GM21381 (cell line): Measurements from ENCODE around the gene CLIC1.
A peak's percentile ranks its signal among the peaks of the same experiment; 100 is the strongest.

Experiments used
- ATAC-seq: cut with Tn5 transposase; IDR thresholded peaks from one replicate; pipeline ENCODE4 v1.9.1; 2021; ENCODE audit warnings: mild to moderate bottlenecking, moderate library complexity; ENCODE audit not compliant: unreplicated experiment

CLIC1 gene

DNA sequence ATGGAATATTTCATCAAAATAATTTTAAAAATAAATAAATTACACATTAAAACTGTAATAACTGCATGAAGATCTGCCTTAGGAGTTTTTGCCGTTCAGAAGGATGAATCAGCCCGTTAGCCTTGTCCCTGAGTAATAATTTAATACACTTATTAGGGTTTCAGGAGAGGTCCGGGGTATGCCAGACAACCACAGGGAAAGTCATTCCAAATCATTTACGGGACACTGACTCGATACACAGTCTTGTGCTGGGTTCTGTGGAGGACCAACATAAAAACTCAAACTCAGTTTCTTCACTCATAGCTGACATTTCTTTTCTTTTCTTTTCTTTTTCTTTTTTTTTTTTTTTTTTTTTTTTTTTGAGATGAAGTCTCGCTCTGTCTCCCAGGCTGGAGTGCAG, 30.4 kb downstream of the CLIC1 start:
- ATAC-seq = no peak

DNA sequence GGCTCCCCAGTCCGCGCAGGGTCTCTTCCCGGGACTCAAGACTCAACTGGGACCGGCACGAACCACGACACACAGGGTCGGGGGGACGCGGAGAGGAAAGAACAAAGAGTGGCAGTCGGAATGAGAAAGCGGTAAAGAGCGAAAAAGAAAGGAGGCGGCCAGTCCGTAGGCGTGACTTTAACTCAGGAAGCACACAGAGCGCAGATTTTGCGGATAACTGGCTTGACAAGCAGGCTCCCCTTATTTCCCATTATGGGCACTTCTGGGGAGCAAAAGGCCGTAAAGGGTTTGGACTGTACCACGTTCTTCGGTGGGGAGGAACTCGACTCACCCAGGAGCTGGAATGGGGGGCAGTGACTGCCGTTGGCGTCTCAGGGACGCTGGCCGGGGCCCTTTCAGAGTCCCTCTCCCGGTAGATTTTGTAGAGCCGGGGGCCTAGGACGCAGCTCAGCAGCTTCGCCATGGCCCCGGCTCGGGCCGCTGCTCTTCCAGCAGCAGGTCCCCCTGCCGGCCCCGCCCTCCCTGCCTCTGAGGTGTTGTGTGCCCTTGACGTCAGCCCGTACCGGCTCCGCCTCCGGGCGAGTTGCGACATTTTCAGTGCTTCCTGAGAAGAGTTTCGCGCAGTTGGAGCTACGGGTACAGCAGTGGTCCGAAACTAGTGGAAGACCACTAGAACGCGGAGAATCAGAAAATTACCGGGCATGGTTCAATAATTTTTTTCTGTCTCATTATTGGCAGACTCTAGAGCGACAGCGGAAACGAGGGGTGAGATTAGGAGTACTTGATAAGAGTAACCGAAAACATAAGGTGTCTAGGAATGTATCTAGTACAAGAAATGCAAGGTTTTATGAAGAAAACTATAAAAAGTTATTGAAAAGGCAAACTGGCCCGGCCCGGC, 33.3 kb downstream of the CLIC1 start, which contains the start of gene ABHD16A:
TSS of gene ABHD16A (minus strand) at position 506 of the 898 bp plus-strand sequence. CDS start at position 463, 43 bp downstream.
- peak; percentile 86 for ATAC-seq

DNA sequence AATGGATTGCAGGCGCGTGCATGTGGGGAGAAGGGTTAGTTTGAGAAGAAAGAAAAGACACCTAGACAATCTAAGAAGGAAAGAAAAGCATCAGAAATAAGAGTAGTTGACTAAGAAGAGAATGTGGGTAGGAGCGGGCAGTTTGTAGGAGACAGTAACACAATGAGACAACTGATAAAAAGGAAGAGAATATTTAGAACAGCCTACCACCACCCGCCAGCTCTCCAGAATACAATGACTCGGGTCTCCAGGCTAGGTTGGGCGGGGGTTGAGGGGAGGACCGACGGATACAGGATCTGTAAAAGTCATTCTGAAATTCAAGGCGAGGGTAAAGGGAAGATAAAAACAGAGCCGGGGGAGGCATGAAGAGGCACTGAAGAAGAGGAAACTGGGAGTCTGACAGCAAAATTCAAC, 33.9 kb downstream of the CLIC1 start:
- no peak for ATAC-seq

DNA sequence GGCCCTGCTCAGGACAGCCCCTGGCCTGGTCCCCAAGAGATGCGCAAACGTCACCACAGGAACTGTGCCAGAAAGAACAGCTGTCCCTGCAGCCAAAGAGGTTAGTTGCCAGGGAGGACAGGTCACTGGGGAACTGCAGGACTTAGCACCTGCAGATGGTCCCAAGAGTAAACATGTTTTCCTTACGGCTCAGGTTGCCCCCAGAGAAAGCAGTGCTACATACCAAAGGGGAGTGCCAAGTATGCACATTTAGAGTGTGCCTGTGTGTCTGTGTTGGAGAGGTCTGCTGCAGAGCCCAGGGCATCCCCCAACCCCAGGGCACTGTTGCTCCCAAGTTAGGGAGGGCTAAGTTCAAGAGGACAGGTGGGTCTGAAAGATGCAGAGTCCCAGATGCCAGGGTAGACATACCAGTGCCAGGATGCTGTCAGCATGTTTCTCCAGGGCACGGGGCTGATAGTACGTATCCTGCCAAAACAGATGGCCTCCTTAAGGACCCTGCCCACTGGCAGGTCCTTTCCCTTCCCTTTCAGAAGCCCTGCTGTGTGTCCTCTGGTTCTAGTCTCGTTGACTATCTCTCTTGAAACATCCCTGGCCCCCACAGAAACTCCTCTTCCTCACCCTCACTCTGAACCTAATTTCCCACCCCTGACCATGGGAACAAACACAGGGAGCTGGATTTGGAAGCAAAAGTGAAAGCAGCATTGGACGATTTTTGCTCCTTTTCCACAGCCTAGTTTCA, 34.5 kb downstream of the CLIC1 start:
- ATAC-seq = no peak

DNA sequence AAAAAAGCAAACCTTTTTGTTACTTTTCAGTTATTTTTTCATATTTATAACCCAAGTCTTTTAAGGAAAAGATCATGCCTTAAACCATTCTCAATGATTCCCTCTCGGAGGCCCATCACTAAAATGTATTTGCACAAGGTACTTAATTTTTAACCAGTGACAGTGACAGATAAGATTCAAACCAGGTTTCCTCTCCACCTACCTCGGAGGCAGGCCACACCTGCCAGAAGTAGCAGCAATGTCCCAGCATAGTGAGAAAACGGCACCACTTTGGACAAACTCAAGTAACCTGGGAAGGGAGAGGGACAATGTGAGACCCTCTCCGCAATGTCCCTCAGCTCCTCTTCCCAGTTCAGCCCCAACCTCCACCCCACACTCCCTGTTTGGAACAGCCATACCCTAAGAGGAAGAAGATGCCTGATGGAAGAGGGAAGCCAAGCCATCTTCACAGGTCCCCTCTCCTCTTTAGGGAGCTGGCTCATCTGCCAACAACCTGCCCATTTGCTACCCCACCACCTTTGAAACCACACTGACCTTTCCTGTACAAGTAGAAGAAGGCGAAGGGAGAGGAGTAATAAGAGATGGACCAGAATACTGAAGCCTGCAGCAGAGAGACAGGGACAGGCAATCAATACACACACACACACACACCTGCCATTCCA, 35.5 kb downstream of the CLIC1 start:
- ATAC-seq = no peak

DNA sequence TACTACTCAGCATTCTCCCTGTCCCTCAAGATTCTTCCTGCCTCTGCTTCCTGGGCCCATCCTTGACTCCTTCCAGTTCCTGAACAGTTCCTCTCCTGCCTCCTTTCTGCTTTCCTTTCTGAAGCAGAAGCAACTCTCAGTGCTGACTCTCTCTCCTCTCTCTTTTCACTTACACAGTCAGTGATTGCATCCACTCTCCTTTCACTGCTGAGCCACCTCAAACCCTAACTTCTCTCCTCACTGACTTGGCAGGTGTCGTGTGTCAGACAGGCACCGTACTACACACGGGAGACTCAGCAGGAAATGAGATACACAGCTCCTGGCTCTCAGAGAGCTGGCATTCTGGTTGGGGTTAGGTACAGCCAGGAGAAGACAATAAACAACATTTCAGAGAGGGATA, 38.8 kb downstream of the CLIC1 start:
- ATAC-seq = no peak

DNA sequence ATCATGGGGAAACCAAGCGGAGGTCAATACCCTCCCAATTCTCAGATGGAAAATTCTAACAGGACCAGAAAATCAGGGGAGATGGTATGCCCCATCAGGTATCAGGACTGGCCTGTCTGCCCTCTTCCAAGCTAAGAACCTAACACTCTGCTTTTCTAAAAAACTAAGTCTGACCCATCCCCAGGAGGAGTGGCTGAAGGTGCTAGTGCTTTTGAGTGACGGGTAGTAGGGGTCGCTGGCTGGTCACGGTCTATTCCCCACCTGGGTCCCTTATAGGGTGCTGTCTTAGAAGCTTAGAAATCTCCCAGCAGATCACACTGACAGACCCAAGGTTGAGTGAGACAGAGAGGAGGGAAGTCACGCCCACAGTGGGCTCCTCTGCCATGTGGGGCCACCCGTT, 42.8 kb downstream of the CLIC1 start:
- no peak for ATAC-seq

DNA sequence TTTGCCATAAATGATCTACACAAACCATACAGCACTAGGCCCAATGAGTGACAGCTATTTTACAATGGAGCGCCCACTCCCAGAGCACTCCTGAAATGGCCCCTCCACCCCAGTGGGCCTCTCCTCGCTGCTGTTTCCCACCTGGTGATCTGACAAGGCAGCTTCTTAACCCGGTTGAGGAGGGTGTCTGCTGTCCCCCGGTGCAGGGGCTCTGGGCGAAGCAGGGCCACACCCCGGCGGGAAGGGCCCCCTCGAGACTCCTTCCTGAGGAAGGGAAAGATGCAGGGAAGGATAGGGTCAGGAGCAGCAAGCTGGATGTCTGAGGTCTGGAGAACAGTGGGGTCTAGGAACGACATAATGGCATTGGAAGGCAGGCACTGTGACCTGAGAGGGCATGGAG, 43.4 kb downstream of the CLIC1 start:
- ATAC-seq = no peak

DNA sequence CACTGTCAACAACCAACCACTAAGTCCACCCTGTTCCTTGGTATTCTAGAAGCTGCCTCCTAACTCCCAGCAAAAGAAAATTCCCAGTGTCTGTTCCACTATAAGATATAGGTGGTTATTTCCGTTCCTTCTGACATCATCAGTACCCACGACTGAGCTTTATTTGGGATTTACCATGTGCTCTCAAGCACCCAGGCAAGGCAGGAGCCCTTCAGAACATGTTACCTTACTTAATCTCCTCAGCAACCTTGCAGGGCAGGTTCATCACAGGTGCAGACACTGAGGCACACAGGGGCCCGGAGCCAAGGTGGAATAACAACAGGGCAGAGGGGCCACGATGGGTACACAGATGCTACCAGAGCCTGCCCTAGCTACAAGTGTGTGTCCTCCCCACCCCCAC, 44.0 kb downstream of the CLIC1 start:
- ATAC-seq = no peak

DNA sequence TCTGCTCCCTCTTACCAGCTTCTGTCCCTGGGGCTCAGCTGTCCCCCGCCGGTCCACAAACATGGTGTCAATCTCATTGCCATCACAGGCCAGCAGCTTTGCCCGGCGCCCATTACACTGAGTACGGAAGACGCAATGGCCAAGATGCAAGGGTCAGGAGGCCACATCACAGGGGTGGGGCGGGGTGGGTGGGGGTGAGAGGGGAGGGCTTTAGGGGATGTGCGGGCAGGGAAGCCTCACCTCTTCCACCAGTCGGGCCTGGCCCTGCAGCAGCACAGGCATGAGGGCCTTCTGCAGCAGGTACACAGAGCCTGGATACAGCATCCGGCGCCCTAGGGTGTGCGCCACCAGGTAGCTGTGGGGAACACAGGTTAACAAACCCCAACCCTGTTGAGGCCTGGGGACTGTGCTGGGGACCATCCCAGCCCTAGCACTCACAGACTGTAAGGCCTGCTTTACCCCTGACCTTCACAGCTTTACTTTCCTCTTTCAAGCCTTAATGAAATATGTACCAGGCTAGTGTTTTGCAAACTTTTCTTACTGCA, 44.7 kb downstream of the CLIC1 start:
- ATAC-seq = no peak

DNA sequence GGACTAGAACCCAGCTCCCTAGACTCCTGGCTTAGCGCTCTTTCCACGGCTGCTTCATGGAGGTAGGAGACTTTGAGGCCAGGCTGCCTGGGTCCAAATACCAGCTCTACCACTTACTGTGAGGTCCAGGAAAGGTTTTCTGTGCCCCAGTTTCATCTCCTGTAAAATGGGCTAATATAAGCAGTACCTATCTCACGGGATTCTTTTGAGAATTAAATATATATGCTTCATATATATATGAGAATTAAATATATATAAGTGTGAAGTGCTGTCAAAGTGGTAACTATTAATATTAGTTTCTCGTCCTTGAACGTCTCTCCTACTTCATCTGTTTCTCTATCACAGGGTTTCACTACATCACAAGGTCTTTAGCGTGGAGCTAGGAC, 45.3 kb downstream of the CLIC1 start:
- ATAC-seq = no peak

DNA sequence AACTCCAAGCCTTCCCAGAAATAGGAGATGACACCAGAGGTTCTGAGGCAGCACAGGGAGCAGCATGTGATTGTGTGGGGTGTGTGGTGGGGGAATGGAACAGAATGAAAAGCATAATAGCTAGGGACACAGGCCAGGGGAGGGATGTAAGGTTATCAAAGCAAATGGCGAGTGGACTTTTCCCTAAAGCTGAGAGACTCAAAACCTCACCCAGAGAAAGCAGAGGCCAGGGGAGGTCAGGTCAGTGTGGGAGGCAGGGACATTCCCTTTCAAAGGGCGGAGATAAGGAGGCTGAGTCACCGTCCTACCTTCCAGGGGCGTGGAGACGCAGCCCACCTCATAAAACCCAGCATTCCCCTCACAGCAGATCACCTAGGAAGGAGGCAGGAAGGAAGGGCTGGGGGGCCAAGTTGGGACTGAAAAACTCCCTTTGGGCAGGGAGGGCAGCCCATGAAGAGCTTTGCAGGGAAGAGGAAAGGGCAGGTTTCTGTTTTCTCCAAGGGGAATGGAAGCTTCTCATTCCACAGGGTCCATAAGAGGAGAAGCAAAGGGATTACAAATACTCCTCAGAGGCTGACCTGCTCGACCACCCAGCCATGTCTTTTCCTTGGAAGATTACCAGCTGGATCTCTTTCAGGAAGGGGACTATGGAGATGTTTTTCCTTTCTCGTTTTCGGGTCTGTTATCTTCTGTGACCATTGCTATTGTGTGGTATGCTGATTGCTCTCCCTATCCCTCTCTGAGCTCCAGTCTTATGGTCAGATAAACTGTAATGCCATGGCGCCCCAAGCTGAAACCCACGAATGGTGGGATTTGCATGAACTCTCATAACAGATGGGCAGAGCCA, 45.9 kb downstream of the CLIC1 start:
- ATAC-seq = no peak

DNA sequence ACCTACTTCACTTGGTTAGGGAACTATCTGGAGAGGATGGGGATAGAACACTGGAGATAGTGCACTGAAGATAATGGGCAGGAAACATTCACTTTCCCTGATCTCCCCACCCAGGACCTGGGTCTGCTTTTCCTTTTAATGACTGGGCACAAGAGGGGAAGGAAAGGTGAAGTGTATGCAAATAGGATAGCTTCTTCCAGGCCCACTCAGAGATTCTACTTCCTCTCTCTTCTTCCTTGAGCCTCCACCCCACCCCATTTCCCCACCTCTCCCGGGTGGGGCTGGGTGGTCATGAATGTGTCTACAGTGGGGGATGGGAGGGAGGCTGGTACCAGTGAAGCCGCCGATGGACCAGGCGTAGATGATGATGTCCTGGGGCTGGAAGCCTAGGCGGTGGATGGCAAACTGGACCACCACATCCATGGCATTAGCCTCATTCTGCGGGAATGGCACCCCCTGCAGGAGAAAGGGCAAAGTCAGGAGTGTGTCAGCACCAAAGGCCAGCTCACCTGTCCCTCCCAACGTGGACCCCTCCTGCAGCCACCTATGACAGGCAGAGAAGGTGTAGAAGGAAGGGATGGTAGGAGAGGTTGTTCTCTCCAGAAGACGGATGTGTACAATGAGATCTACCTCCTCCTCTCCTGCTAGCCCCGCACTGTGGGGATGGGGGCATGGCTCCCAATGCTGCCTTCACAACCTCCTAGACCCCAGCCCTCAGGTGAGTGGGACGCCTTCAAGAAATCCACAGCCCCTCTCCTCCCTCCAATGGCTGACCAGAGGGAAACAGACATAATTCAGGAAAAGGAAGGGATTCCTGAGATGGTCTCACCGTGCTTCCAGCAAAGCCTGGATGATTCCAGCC, 46.9 kb downstream of the CLIC1 start:
- no peak for ATAC-seq

DNA sequence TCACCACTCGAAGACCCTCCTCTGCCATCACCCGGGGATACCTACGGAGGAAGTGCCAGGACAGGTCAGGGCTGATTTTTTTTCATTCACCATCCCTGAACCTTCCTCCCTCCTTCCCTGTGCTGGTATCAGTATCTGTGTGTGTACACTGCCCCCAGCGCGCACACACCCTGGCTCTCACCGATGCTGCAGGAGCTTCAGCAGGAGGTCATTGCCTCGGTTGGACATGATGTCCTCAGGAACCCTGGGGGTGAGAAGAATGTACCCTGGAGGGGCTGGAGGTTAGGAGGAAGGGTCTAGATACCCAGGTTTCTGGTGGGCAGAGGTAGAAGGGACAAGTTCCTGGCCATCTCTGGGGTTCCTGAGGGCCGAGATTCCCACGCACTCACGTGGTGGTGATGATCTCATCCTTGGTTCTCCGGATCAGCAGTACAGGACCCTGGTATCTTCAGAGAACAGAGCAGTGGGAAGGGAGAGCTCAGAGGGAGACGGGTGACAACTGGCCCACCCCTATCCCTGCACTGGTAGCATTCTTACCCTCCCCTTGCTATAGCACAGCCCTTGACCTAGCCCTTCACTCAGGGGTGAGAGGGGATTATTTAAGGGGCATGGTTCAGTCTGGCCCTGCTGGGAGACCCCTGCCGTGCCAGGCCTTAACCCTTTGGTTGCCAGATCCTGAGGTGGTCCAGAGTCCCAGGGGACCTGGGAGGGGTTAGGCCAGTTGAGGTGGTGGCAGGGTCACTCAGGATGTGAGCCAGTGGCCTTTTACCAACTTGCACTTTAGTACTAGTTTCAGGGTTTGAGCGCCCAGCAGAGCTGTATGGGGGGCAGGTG, 48.3 kb downstream of the CLIC1 start:
- ATAC-seq = no peak

DNA sequence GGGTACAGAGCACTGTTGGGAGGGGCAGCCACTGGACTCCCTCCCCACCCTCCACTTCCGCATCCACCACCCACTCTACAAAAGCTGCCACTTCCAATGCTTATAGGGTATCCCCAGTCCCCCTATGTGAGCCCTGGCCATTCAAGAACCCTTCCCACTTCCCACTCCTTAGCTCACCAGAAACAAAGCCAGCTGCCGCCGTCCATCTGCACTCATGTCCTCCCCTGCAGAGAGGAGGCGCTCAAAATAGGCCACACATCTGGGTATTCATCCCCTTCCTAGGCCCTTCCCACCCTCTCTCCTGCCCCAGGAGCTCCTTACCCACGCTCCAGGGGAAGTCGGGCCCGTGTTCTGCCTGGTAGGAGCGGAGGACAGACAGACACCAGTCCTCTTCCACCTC, 49.0 kb downstream of the CLIC1 start:
- no peak for ATAC-seq

DNA sequence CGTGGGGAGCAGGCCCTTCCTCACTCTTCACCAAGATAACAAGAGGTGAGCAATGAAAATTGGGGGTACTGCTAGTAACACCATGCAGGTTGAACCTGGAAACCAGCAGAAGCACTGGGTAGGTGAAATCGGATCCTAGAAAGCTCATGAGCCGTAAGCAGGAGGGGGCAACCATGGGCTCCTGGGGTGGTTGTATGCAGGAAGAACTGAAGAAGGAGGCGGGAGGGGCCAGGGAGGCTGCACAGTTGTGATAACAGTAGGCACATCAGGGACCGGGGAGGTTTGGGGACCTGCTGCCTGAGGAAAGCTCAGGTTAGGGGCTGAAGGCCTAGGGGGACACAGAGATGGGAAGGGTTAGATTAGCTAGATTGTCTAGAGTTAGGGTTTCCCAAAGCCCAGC, 49.8 kb downstream of the CLIC1 start:
- ATAC-seq = no peak

DNA sequence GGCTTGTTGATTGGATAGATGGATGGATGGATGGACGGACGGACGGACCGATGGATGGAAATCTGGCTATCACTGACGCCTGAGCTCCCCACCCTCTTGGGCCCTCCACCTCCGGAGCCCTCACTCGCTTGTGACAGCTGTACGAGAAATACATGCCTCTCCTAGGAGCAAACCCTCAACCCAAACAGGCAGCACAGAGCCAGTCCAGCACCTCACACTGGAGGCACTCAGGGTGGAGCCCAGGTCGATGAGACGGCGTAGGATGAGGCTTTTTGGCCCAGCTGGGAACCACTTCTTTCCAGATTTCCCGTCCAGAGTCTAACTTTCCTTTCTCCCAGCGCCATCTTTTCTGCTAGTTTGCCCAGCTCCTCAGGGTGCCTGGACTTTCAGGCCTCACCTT, 52.7 kb downstream of the CLIC1 start:
- no peak for ATAC-seq

DNA sequence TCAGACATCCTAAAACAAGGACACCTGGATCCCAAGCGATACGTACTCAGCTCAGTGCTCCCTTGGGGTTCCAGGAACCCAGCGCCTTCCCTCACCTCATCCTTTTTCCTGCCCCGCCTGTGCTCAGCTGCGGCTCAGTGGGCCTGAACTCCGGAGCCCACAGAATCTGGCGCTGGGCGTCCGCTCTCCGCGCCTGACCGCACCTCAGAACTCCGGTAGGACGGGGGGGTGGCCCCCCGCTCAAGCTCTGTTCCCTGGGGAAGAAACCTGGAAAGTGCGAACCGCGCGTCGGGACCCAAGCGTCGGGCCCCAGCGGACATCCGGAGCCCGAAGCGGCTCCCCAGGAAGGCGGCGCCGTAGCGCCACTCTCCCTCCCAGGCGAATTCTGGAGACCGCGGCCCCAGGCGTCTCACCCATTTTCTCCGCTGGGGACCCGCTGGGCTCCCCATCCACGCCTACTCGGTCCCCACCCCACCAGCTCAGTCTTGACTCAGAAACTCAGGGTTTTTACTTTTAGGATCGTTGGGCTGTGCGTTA, 55.1 kb downstream of the CLIC1 start:
- no peak for ATAC-seq
